Measurements from ENCODE around the gene MGAT3. TPM values are rescaled to one million over a fixed set of nuclear protein-coding genes. Genes with fewer than 3 reads are reported as not detected.
"Not testable (repeated sequence)": the region's sequence is repeated elsewhere in the genome, so short reads cannot be mapped to it uniquely, and the experiment has no call there.

The MGAT3 gene
- polyA plus RNA-seq, 12 donors: 2.3 to 12.6 (median 3.5) TPM; not detected in 1

GRCh38 chr22:39489094-39490068, 32.6 kb downstream of the MGAT3 start:
- no peak for DNase-seq

DNA sequence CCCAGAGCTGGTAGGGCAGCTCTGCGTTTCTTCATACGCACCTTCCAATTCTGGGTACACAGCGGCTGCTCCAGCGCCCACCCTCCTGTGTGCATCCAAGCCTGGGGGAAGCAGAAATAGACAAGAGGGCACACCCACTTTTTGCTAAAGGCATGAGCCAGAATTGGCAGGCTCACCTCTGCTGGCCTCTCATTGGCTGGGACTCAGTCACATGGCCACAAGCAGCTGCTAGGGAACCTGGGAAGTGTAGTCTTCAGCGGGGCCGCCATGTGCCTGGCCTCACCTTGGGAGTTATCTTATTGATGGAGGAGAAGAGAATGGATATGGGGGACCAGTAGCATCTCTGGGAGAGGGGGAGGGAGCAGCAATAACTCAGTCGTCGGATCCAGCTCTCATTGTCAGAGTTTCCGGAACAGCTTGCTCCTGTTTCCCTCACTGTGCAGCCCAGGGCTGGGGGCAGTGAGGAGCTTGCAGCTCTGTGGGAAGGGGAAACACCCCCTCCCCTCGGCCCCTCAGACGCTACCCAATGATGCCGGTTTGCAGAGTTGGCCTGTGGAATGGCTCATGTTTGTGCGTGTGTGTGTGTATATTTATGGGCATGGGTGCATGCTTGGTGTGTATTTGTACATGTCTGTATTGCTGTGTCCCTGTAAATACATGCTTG, 33.5 kb downstream of the MGAT3 start:
- DNase-seq: peak; percentile 65

DNA sequence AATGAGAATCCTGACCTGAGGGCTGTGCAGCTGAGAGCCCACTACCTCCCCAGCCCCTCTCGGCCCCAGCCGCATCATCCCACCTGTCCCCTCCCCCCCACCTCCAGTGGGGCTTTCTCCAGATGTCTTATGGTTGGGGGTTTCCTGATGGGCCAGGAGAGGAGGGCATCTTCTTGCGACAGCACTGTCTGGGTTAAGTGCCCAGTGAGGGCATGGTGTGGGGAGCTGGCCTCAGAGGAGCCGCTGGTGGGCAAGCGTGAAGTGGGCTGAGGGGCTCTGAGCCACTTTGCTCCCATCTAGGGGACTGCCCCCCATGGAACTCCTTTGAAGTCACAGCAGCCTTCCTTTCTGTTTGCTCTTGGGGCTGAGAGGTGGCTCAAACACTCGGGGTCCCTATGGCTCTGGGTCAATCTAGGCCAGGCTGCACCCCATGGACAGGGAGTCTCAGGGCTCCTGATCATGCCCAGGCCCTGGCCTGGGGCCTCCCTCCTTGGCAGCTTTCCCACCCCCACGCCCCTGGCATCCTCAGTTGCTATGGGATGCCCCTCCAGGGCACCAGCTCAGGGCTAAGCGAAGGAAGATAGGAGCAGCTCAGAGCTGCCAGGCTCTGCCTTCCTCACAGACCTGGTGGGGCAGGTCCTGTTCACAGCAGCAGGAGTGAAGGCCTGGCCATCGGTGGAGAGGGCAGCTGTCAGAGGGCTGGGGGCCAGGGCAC, 34.3 kb downstream of the MGAT3 start:
- no peak for DNase-seq

GRCh38 chr22:39491696-39492095, 34.9 kb downstream of the MGAT3 start:
- no peak for DNase-seq

- no peak for DNase-seq
Measured at GRCh38 chr22:39492186-39492585, 35.4 kb downstream of the MGAT3 start.

GRCh38 chr22:39493759-39494158, 36.9 kb downstream of the MGAT3 start:
- DNase-seq: no peak

- DNase-seq: no peak
Measured at GRCh38 chr22:39494471-39495120, 37.8 kb downstream of the MGAT3 start.

DNA sequence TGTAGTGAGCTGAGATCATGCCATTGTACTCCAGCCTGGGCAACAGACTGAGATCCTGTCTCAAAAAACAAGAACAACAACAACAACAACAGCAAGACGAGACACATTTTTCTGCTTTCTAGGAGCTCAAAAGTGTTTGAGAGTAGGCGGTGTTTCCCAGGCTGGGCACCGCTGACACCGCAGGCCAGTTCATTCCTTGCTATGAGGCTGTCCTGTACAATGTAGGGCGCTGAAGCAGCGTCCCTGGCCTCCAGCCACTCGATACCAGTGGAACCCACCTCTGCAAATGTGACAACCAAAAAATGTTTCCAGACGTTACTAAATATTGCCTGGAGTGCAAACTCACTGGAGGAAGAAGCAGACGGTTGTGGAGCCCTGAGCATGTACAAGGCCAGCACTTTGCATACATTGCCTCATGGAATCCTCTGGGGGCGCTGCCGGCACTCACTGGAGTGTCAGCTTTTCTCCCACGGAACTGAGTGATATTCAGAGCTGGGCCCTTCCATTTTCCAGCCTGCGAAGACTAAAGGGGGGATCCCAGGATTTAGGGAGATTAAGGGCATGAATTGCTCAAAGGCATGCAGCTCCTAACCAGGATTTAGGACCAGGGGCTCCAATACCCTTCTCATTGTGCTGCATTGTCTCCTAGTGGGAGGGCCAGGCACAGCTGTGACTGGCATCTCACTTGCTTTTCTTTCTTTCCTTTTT, 39.5 kb downstream of the MGAT3 start:
- DNase-seq: peak; percentile 69

DNA sequence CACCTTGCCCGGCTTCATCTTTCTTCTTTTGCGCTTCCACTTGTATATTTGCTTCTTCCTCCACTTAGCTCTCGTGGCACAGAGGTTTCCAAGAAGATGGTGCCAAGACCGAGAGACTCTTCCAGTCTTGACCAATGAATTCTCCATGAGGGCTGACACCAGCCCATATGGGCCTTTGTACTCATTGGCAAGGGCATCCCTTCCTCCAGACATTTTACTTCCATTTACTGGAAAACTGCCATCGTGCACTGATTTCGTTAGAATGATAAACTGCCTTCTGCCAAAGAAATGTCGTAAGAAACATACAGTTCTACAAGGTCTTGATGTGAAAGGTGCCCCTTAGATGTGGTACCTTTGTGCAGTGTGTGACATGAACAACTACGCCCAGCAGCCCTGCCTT, 40.6 kb downstream of the MGAT3 start:
- no peak for DNase-seq

DNA sequence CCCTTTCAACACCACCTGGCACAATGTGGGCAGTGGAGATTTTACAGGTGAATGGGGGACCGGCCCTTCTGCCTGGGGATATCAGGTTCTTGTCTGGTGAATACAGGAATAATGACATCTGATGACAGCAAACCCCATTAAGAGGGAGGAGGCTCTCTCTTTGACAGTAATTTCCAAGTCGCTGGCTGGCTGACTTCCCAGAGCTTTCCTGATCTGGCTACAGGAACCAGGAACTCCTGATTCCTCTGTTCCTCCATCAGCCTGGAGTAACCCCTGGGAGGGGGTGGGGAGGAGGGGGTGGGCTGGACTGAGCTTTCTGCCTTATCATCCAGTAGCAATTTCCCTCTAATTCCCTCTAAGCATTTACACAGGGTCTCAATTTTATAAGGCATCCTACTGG, 41.6 kb downstream of the MGAT3 start:
- DNase-seq: no peak

- no peak for DNase-seq
Measured at GRCh38 chr22:39498802-39499201, 42.0 kb downstream of the MGAT3 start.

DNA sequence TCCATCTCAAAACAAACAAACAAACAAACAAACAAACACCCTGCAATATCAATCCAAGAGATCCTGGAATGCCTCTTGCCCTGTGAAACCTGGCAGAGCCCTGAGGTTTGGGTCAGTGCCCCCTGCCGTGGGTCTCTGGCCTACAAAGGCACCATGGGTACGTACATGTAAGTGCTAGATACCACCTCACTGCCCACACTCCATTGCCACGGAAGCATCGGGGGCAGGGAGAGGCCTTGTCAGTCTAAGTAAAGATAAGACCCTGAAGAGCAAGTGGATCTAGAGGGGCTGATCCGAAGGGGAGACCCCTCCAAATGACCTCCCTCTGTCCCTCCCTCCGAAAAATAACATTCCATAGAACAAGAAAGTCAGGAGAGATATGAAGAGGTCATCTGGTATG, 43.3 kb downstream of the MGAT3 start:
- no peak for DNase-seq

- no peak for DNase-seq
Measured at GRCh38 chr22:39501644-39502108, 44.9 kb downstream of the MGAT3 start.

- DNase-seq: peak; percentile 97
Measured at GRCh38 chr22:39502109-39502788, 45.4 kb downstream of the MGAT3 start, which contains the start of gene MIEF1. Gene MIEF1 (plus strand): TSS chr22:39502290. CDS start chr22:39511295, 9,005 bp downstream.

DNA sequence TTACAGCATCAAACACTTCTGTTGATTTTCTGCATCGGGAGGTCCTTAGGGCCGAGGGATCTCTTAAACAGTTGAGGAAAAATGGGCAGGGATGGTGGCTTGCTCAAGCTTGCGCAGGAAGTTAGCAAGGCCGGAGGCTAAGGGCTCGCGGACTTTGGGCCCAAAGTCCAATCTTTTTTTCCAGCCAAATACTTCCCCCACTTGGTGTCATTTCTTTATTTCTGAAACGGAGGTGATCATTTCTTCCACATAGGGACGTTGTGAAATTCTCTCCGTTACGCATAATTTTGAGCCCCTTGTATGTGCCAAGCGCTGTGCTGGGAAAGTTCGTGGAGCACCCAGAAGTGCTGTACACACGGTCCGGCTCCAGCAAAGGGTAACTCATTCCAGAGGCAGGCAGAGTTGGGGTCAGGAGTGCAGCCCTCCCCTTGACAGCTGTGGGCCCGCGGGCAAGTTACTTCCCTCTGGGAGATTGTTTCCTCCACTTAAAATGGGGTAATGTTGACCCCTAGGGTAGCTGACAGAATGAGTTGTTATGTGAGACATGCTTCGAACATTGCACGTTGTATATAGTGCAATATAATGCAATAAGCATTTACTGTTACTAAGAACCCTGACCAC, 46.1 kb downstream of the MGAT3 start:
- DNase-seq: no peak

GRCh38 chr22:39503630-39504029, 46.8 kb downstream of the MGAT3 start:
- no peak for DNase-seq

DNA sequence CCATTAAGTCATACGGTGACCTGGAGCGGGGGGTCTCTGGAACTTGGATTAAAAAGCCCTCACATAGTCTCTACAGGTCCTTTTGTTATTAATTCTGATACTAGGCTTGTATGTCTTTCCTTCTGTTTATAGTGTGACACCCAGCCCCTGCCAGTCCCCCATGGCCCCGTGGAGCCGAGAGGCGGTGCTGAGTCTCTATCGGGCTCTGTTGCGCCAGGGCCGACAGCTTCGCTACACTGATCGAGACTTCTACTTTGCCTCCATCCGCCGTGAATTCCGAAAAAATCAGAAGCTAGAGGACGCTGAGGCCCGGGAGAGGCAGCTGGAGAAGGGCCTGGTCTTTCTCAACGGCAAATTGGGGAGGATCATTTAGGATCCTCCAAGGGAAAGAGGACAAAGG, 47.3 kb downstream of the MGAT3 start:
- no peak for DNase-seq

DNA sequence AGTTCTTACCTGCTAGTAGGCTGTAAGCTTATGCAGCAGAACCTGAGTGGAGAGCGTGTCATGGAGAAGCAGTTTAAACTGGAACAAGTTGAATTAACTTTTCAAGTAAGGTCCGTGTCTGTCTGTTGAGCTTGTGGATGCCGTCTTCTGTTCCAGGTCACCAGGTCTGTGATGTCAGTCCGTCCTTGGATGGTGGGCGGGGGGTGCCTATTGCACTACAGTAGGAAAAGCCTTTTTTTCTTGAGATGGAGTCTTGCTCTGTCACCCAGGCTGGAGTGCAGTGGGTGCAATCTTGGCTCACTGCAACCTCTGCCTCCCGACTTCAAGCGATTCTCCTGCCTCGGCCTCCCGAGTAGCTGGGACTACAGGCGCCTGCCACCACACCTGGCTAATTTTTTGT, 50.2 kb downstream of the MGAT3 start:
- not testable (repeated sequence) for DNase-seq

DNA sequence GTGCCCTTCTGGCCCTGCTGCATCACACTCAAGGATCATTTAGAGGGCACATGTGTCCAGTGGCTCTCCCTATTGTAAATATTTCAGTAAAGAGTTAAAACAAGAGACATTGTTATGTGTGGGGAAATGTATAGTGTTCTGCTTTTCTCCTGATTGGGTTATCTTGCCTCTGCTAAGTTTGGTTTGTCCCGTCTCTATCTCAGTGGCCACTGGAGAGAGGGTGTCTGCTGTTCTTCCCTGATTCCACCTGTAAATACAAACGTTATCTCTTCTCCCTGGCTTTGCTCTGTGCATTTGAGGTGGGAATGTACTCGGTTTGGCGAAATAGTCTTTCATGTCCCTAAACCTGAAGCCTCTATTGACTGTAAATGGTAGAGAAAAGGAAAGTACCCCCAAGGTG, 51.6 kb downstream of the MGAT3 start:
- no peak for DNase-seq
